Endothelial cell of umbilical vein (primary cell): Measurements from ENCODE around the gene XRCC4. TPM values are rescaled to one million over a fixed set of nuclear protein-coding genes. Genes with fewer than 3 reads are reported as not detected.

Source experiments
- BruUV-seq: library from RNA; stranded (reverse); fragments of 400-500 nt; replicated peaks from 2 replicates; lab custom pipeline; 2021; lab: Mats Ljungman, UMichigan
- CTCF ChIA-PET: fragments of 300-600, 350-600 bp; sonication (Branson Sonifier 250); formaldehyde crosslinking; loops from one replicate; lab custom pipeline; 2021; ENCODE audit warnings: antibody characterized with exemption, inconsistent platforms; lab: Charles Lee
- POLR2A ChIA-PET: fragments of 300-600, 350-600 bp; sonication (Branson Sonifier 250); formaldehyde crosslinking; loops from one replicate; lab custom pipeline; 2021; ENCODE audit warnings: antibody characterized with exemption, inconsistent platforms; lab: Charles Lee
- DNase-seq: peaks from one replicate; pipeline ENCODE4 v3.0.0-alpha.2; 2011; ENCODE audit warnings: low read depth, low spot score
- FAIRE-seq: peaks from 2 replicates; lab custom pipeline; 2011; peaks lifted over from hg19 to GRCh38; lab: Jason Lieb, UNC
- H2AFZ ChIP-seq: 2 replicates; pipeline ENCODE4 v1.6.0; 2012; ENCODE audit warnings: low read depth, low read length, control low read depth, inconsistent platforms
- H3K27ac ChIP-seq: 2 replicates; pipeline ENCODE4 v1.5.1; 2011; ENCODE audit warnings: low read depth, mild to moderate bottlenecking, control low read depth, low read length, moderate library complexity; ENCODE audit not compliant: insufficient read depth
- H3K27me3 ChIP-seq, 2 experiments: 2 replicates each; pipeline versions ENCODE4 v1.6.0 to v1.6.1; 2011; ENCODE audit warnings: low read length in 2 of 2, mixed read lengths in 1 of 2; ENCODE audit not compliant: control insufficient read depth in 2 of 2, insufficient read depth in 2 of 2
- H3K36me3 ChIP-seq, 2 experiments: 2 replicates in 1 of 2; 3 replicates in 1 of 2; pipeline ENCODE4 v1.5.1; 2011; ENCODE audit warnings: low read length in 2 of 2, mild to moderate bottlenecking in 1 of 2, moderate library complexity in 1 of 2; ENCODE audit not compliant: control insufficient read depth in 2 of 2, insufficient read depth in 2 of 2; ENCODE audit errors: extremely low read depth in 1 of 2
- H3K4me1 ChIP-seq: 3 replicates; pipeline ENCODE4 v1.5.1; 2011; ENCODE audit warnings: mild to moderate bottlenecking, low read length; ENCODE audit not compliant: control insufficient read depth, insufficient read depth; ENCODE audit errors: extremely low read depth
- H3K4me2 ChIP-seq: 2 replicates; pipeline ENCODE4 v1.6.1; 2011; ENCODE audit warnings: low read length, control low read depth, mixed read lengths; ENCODE audit not compliant: insufficient read depth
- H3K4me3 ChIP-seq, 3 experiments: fragments of 200-600 bp in 1 of 3; sonication (generic), shearing (Covaris generic) in 1 of 3; replicated peaks in 1 of 3; 2 replicates each; pipeline ENCODE4 v1.5.1; 2011 to 2016; ENCODE audit warnings: control low read depth in 3 of 3, low read length in 3 of 3, mild to moderate bottlenecking in 2 of 3, inconsistent platforms in 1 of 3, low read depth in 1 of 3, moderate library complexity in 1 of 3; ENCODE audit not compliant: insufficient read depth in 1 of 3
- H3K79me2 ChIP-seq: 2 replicates; pipeline ENCODE4 v1.6.0; 2012; ENCODE audit warnings: low read length, inconsistent platforms; ENCODE audit not compliant: control insufficient read depth, insufficient read depth
- H3K9ac ChIP-seq: replicated peaks from 2 replicates; pipeline ENCODE3; 2011; ENCODE audit warnings: low read length, control low read depth; ENCODE audit not compliant: insufficient read depth; ENCODE audit errors: extremely low read depth
- H3K9me1 ChIP-seq: replicated peaks from 3 replicates; pipeline ENCODE4 v1.6.0; 2011; ENCODE audit warnings: mild to moderate bottlenecking, low read length; ENCODE audit not compliant: control insufficient read depth, insufficient read depth; ENCODE audit errors: extremely low read depth
- H3K9me3 ChIP-seq: replicated peaks from 2 replicates; pipeline ENCODE4 v1.5.1; 2012; ENCODE audit warnings: low read length, inconsistent platforms; ENCODE audit not compliant: control insufficient read depth, insufficient read depth
- H4K20me1 ChIP-seq: replicated peaks from 2 replicates; pipeline ENCODE3; 2011; ENCODE audit warnings: mild to moderate bottlenecking, low read length; ENCODE audit not compliant: control insufficient read depth, insufficient read depth; ENCODE audit errors: extremely low read depth
- EZH2 ChIP-seq: IDR thresholded peaks from 2 replicates; pipeline ENCODE4 v1.6.1; 2012; ENCODE audit warnings: borderline replicate concordance, low read depth, mild to moderate bottlenecking, moderate library complexity, low read length, inconsistent platforms; ENCODE audit not compliant: severe bottlenecking
- FOS ChIP-seq: IDR thresholded peaks from 2 replicates; pipeline ENCODE4 v1.6.1; 2011; ENCODE audit warnings: mild to moderate bottlenecking, low read length, moderate library complexity, borderline replicate concordance; ENCODE audit not compliant: insufficient read depth
- GATA2 ChIP-seq: IDR thresholded peaks from 2 replicates; pipeline ENCODE4 v1.7.0; 2011; ENCODE audit warnings: low read depth, mild to moderate bottlenecking, moderate library complexity, mixed read lengths, low read length; ENCODE audit not compliant: insufficient read length, insufficient read depth
- JUN ChIP-seq: IDR thresholded peaks from 2 replicates; pipeline ENCODE4 v1.6.1; 2011; ENCODE audit warnings: borderline replicate concordance, low read depth; ENCODE audit not compliant: insufficient read length, insufficient read depth
- MAX ChIP-seq: IDR thresholded peaks from 2 replicates; pipeline ENCODE4 v1.6.1; 2011; ENCODE audit not compliant: insufficient read depth, insufficient read length
- POLR2A ChIP-seq: IDR thresholded peaks from 2 replicates; pipeline ENCODE4 v1.6.1; 2012; ENCODE audit warnings: low read depth, mild to moderate bottlenecking, control low read depth, low read length
- POLR2AphosphoS5 ChIP-seq: IDR thresholded peaks from 2 replicates; pipeline ENCODE4 v1.6.1; 2012; ENCODE audit warnings: low read depth, mild to moderate bottlenecking, control low read depth, low read length, moderate library complexity; ENCODE audit not compliant: insufficient read depth
- dilution Hi-C: fragments of 300-500 bp; cut with MboI; formaldehyde crosslinking; loops from one replicate; pipeline ENCODE4 v1.15.0; 2019; ENCODE audit warnings: low sequenced_read_pairs; ENCODE audit not compliant: extremely low pct_ligation_motif_present
- intact Hi-C: fragments of 100-400 bp; cut with micrococcal nuclease; formaldehyde crosslinking; loops from one replicate; pipeline ENCODE4 v1.10.0; 2022
- polyA plus RNA-seq, 4 experiments: library from polyadenylated mRNA; depleted of rRNA in 3 of 4; stranded (reverse) in 3 of 4; unstranded in 1 of 4; fragments of >200 nt; gene quantifications; 2 replicates each; pipeline versions ENCODE4 v1.2.1 to v1.2.3, GENCODE V29; 2011 to 2012; ENCODE audit warnings: missing spikeins in 1 of 4
- total RNA-seq: library from RNA; stranded (reverse); gene quantifications from 2 replicates; pipeline ENCODE4 v1.2.3, GENCODE V29; 2021

Gene XRCC4
- total and polyA plus RNA-seq, 2 donors (not counting 3 experiments of a cell fraction or from before 2014, with no cell fraction given): 1.3 to 7.7 TPM

GRCh38 chr5:83048277-83048676, 29.1 kb upstream of the XRCC4 start:
- intact Hi-C loops: no loop called here
- TF ChIP-seq MAX (no peak), FOS (no peak), GATA2 (no peak)

GRCh38 chr5:83048811-83049210, 28.5 kb upstream of the XRCC4 start:
- H4K20me1 ChIP-seq: no peaks in the 10 kb centered on the region
- H3K36me3 ChIP-seq: no peaks in the 10 kb centered on the region
- H3K9me3 ChIP-seq: no peaks in the 10 kb centered on the region
- no peak overlapping the region for H3K4me3 ChIP-seq
- DNase-seq: no peak
- H3K4me1 ChIP-seq: no peaks in the 10 kb centered on the region
- no peaks in the 10 kb centered on the region for H3K9me1 ChIP-seq
- dilution Hi-C loops (no loop called here), intact Hi-C loops (no loop called here)
- no TSS peak for BruUV-seq
- no peak overlapping the region for H3K4me2 ChIP-seq
- no peaks in the 10 kb centered on the region for H3K79me2 ChIP-seq
- no peak overlapping the region for H2AFZ ChIP-seq
- H3K27me3 ChIP-seq: no peaks in the 10 kb centered on the region
- H3K27ac ChIP-seq: no peak overlapping the region
- ChIA-PET POLR2A (no interaction called here), CTCF (interaction anchor here (0.7 to 1.8 kb wide), 5 partner anchors 10 to 693 kb away, joined by 3 to 8 read pairs (median 3); no protein-coding TSS in a partner anchor)
- no peak for FAIRE-seq
- no peak overlapping the region for H3K9ac ChIP-seq
- no peak for TF ChIP-seq POLR2AphosphoS5
- no peak for TF ChIP-seq JUN
- TF ChIP-seq EZH2: no peak
- no peak for TF ChIP-seq POLR2A

More at GRCh38 chr5:83048277-83048676, 29.1 kb upstream of the XRCC4 start:
- Histone ChIP-seq H3K36me3 (no peaks in the 10 kb centered on the region), H3K27me3 (no peaks in the 10 kb centered on the region), H3K27ac (no peak overlapping the region), H4K20me1 (no peaks in the 10 kb centered on the region), H3K79me2 (no peaks in the 10 kb centered on the region), H3K4me2 (no peak overlapping the region), H3K4me1 (no peaks in the 10 kb centered on the region), H3K9me3 (no peaks in the 10 kb centered on the region), H3K9me1 (no peaks in the 10 kb centered on the region), H2AFZ (no peak overlapping the region), H3K4me3 (no peak overlapping the region), H3K9ac (no peak overlapping the region)
- POLR2A ChIA-PET: no interaction called here
- DNase-seq (peak; percentile 51), FAIRE-seq (no peak)
- no TSS peak for BruUV-seq
- CTCF ChIA-PET: interaction anchor here (0.7 to 1.8 kb wide), 5 partner anchors 10 to 693 kb away, joined by 3 to 8 read pairs (median 3); no protein-coding TSS in a partner anchor
- dilution Hi-C loops: no loop called here
